BE2C (cell line): ENCODE results near the gene CDK16.

Experiments used
- DNase-seq: peaks from one replicate; pipeline ENCODE4 v3.0.0-alpha.2; 2020
- H3K27me3 ChIP-seq: fragments of 250-450 bp; sonication (Bioruptor Pico); 2 replicates; pipeline ENCODE4 v1.5.1; 2020; ENCODE audit warnings: mild to moderate bottlenecking
- H3K36me3 ChIP-seq: fragments of 250-450 bp; sonication (Bioruptor Pico); 2 replicates; pipeline ENCODE4 v1.5.1; 2020; ENCODE audit warnings: mild to moderate bottlenecking
- H3K4me1 ChIP-seq: fragments of 250-450 bp; sonication (Bioruptor Pico); 2 replicates; pipeline ENCODE4 v1.5.1; 2020
- H3K4me3 ChIP-seq: 2 replicates; pipeline ENCODE4 v1.5.1; 2011; ENCODE audit warnings: low read depth, low read length
- H3K9me3 ChIP-seq: fragments of 250-450 bp; sonication (Bioruptor Pico); 2 replicates; pipeline ENCODE4 v1.5.1; 2020
- CTCF ChIP-seq: IDR thresholded peaks from 2 replicates; pipeline ENCODE4 v1.5.1; 2012; ENCODE audit warnings: mild to moderate bottlenecking, low read depth, low read length

The CDK16 gene

GRCh38 chrX:47226531-47227333 lies 8.3 kb downstream of the CDK16 start:
- peaks cover 35% of the 10 kb centered on the region for H3K36me3 ChIP-seq
- TF ChIP-seq CTCF: no peak
- no peak for DNase-seq
- no peaks in the 10 kb centered on the region for H3K27me3 ChIP-seq
- H3K4me3 ChIP-seq: no peak overlapping the region
- no peaks in the 10 kb centered on the region for H3K4me1 ChIP-seq
- no peaks in the 10 kb centered on the region for H3K9me3 ChIP-seq

- DNase-seq: no peak
- H3K4me3 ChIP-seq: no peak overlapping the region
- TF ChIP-seq CTCF: no peak
- H3K27me3 ChIP-seq: no peaks in the 10 kb centered on the region
- H3K36me3 ChIP-seq: peaks cover 35% of the 10 kb centered on the region
- no peaks in the 10 kb centered on the region for H3K9me3 ChIP-seq
- no peaks in the 10 kb centered on the region for H3K4me1 ChIP-seq
Observed at GRCh38 chrX:47227334-47227583, 8.8 kb downstream of the CDK16 start.

GRCh38 chrX:47228550-47229270 lies 10.2 kb downstream of the CDK16 start:
- H3K36me3 ChIP-seq: peaks cover 26% of the 10 kb centered on the region
- H3K4me1 ChIP-seq: no peaks in the 10 kb centered on the region
- no peak for TF ChIP-seq CTCF
- no peak for DNase-seq
- no peaks in the 10 kb centered on the region for H3K9me3 ChIP-seq
- H3K27me3 ChIP-seq: no peaks in the 10 kb centered on the region
- no peak overlapping the region for H3K4me3 ChIP-seq

- Histone ChIP-seq H3K36me3 (peaks cover 19% of the 10 kb centered on the region), H3K4me1 (no peaks in the 10 kb centered on the region), H3K4me3 (no peak overlapping the region), H3K9me3 (no peaks in the 10 kb centered on the region), H3K27me3 (no peaks in the 10 kb centered on the region)
- no peak for TF ChIP-seq CTCF
- DNase-seq: no peak
Observed at GRCh38 chrX:47229427-47229826, 10.9 kb downstream of the CDK16 start.

- H3K27me3 ChIP-seq: no peaks in the 10 kb centered on the region
- no peaks in the 10 kb centered on the region for H3K4me1 ChIP-seq
- TF ChIP-seq CTCF: no peak
- DNase-seq: no peak
- no peak overlapping the region for H3K4me3 ChIP-seq
- peaks cover 13% of the 10 kb centered on the region for H3K36me3 ChIP-seq
- H3K9me3 ChIP-seq: no peaks in the 10 kb centered on the region
Observed at GRCh38 chrX:47230136-47230868, 11.8 kb downstream of the CDK16 start.
